ENCODE results near the gene ASH1L.
"Not testable (repeated sequence)": the region's sequence is repeated elsewhere in the genome, so short reads cannot be mapped to it uniquely, and the experiment has no call there.

Gene ASH1L

GRCh38 chr1:155305881-155306391 is 256.7 kb downstream of the ASH1L start:
- no peak for DNase-seq (ENCODE audit: low read depth)

DNA sequence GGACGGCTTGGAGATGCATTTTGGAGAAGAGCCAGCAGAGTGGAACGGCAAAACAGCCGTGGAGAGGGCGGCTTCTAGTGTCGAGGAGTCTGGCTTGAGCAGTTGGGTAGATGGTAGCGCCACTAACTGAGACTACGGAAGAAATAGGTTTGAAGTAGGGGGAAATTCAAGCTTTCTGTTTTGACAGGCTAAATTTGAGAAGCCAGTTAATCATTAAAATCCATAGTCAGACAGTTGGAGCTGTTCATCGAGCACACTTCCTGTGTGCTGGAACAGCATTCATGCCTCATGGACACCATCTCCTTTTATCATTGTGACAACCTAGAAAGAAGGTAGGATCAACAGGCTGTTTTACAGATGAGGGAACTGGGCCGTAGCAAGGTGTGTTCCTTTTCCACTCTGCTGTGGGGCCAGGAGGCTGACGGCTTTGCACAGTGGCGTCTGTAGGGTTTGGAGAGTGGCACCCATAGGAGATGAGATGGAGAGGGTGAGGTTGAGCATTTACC is 258.0 kb downstream of the ASH1L start:
- no peak for DNase-seq (ENCODE audit: low read depth)

GRCh38 chr1:155301342-155301841 is 261.2 kb downstream of the ASH1L start, which contains the start of gene PKLR:
Gene PKLR (minus strand): TSS chr1:155301438. CDS start chr1:155301395, 43 bp downstream.
- DNase-seq (ENCODE audit: low read depth): no peak

DNA sequence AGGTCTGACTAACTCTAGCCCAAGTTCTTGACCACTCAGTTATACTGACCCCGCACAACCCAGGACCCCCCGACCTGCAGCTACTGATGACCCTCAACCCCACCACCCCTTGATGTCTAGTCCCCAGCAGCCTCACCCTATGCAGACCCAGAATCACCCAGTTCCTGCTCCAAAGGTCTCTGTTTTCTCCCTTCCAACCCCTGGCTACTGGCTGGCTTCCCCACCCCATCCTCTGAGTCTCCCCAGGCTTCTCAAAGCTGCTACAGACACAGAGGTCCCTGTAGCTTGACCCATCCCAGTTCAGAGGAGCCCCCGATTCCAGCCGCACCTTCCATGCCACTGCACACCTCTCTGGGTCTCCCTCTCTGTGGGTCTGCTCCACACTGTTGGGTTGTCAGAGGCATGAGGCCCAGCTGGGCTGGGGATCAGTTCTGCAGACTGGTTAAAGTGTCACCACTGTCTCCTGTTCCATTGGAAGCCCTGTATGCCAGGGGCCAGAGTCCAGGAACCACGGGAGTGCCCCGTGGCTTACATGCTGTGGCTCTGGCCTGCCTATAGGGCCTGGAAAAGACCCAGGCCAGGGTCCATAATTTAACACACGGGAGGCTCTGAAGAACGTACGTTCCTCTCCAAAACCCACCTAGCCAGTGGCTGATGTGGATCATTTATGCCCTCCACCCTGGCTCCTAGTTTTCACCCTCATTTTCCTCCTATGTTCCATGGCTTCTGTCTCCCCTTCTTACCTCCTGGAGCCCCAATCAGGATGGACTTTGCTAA is 261.9 kb downstream of the ASH1L start:
- DNase-seq (ENCODE audit: low read depth): no peak

DNA sequence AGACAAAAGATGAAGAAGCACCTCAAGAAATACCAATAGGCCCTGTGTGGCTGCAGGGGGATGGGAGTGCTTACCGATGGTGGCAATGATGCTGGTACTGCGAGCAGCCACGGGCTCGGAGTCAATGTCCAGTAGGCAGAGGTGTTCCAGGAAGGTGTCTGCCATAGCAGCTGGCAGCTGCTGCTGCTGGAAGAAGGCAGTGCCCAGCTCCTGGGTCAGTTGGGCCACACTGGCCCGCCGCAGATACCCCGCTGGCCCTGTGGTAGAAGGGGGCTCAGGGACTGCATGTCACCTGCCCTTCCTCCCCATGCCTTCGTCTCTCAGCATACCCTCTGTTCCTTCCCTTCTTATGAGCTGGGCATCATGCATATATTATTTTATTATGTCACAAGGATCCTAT is 262.6 kb downstream of the ASH1L start:
- DNase-seq (ENCODE audit: low read depth): no peak

DNA sequence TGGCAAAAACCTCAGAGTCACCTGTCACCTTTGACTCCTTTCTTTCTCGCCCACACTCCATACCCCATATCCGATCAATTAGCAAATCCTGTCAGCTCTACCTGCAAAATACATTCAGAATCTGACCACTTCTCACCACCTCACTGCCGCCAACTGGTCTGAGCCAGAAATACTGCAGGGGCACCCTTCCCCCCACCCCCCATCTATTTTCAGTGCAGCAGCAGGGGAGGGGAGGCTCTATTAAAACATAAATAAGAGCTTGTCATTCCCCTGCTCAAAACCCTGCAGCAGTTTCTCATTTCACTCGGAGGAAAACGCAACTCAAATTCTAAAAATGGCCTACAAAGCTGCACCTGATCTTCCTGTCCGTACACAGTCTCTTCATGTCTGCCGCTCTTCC is 265.2 kb downstream of the ASH1L start:
- no peak for DNase-seq (ENCODE audit: low read depth)

GRCh38 chr1:155296661-155297060 is 265.9 kb downstream of the ASH1L start:
- no peak for DNase-seq (ENCODE audit: low read depth)

DNA sequence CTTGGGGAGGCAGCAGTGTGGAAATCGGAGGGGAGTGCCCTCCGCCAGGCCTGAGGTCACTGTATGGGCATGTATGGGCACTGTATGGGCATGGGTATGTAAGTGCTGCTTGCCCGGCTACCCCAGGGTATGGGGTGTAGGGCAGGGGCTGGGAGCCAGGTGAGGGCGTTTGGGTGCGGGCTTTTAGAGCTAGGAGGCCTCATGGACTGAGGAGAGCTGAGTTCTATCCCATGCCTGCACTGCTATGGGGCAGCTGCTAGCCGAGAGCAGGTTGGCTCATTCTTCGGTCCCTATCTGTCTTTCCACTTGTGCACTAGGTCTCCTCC is 266.7 kb downstream of the ASH1L start:
- no peak for DNase-seq (ENCODE audit: low read depth)

DNA sequence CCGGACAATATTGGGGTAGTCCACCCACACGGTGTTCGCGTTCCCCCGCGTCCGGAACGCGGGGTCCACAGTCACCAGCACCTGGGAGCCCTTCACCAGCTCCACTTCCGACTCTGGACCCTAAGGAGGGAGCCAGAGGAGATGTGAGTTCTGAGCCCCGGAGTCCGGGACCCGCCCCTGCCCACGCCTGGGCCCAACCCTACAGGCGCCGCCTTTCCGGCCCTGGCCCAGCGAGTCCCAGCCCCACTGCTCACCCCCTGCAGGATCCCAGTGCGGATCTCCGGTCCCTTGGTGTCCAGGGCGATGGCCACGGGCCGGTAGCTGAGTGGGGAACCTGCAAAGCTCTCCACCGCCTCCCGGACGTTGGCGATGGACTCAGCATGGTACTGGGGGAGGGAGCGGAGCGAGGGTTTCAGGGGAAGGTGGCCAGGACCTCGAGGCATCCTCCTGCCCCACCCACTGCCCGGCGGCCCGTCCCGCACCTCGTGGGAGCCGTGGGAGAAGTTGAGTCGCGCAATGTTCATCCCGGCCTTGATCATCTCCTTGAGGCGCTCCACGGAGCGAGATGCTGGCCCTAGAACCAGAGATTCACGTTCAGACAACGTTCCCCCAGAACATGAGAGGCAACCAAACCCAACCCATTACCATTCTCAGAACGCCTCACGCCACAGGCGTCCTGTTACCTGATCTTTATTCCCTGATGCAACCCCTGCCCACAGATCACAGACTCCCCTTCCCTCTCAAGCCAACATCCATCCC is 267.2 kb downstream of the ASH1L start:
- no peak for DNase-seq (ENCODE audit: low read depth)

DNA sequence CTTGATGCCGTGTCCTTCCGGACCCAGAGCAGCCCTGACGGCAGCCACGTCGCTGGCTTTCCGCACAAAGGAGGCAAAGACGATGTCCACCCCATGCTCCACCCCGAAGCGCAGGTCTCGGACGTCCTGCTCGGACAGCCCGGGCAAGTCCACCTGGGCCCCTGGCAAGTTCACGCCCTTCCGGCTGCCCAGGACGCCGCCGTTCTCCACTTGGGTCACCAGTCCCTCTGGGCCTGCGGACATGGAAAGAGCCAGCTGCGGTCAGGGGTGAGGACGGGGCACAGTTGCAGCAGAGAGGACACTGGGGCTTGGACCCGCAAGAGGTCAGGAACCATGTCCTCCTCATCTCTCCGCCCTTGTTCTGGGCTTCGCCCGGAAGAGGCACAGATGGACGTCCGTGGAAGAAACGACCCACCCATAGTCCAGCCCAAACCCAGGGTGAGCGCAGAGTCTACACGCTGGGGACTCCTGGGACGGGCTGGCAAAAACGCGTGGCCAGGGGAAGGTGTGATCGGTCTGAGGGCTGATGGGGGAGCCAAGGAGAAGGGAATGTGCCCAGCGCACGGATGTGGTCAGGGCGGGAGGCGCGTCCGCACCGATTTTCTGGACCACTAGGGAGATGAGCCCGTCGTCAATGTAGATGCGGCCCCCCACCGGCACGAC is 268.0 kb downstream of the ASH1L start:
- DNase-seq (ENCODE audit: low read depth): no peak

- DNase-seq (ENCODE audit: low read depth): no peak
These were observed 269.4 kb downstream of the ASH1L start for GRCh38 chr1:155293086-155293749.

DNA sequence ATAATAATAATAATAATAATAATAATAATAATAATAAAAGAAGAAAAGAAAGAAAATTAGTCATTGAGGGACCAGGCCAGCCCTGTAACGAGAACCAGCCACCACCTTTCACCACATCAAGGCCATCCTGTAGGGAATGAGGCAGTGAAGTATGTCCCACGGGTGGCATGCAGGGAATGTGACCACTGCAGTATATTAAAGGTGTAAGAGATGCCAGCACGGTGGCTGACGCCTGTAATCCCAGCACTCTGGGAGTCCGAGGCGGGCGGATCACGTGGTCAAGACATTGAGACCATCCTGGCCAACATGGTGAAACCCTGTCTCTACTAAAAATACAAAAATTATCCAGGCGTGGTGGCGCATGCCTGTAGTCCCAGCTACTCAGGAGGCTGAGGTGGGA is 271.6 kb downstream of the ASH1L start:
- not testable (repeated sequence) for DNase-seq (ENCODE audit: low read depth)

DNA sequence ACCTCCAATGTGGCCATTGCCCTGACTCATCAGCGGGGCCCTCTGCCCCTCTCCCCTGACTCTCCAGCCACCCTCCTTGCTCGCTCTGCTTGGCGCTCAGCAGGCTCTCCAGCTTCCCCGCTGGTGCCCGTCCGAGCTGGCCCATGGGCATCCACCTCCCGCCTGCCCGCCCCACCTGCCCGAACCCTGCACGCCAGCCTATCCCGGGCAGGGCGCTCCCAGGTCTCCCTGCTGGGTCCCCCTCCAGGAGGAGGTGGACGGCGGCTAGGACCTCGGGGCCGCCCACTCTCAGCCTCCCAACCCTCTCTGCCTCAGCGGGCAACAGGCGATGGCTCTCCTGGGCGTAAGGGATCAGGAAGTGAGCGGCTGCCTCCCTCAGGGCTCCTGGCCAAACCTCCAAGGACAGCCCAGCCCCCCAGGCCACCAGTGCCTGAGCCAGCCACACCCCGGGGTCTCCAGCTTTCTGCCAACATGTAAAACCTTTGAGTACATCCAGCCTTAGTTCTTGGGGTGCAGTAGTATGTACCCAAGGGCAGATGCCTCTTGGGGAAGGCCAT is 274.5 kb downstream of the ASH1L start:
- no peak for DNase-seq (ENCODE audit: low read depth)

GRCh38 chr1:155286544-155286943 is 276.1 kb downstream of the ASH1L start:
- no peak for DNase-seq (ENCODE audit: low read depth)

DNA sequence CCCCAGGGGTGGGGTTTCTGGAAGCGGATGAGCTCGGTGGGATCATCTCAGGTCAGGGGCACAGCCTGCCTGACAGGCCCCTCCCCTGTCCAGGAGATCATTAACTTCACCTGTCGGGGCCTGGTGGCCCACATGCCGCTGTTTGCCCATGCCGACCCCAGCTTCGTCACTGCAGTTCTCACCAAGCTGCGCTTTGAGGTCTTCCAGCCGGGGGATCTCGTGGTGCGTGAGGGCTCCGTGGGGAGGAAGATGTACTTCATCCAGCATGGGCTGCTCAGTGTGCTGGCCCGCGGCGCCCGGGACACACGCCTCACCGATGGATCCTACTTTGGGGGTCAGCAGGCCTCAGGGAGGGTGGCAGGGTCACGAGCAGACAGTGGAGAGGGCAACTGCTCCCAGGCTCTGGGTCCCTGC is 277.0 kb downstream of the ASH1L start:
- no peak for DNase-seq (ENCODE audit: low read depth)

Data from stromal cell of bone marrow (primary cell).